ENCODE results near the gene FHL1. TPM values are rescaled to one million over a fixed set of nuclear protein-coding genes. Genes with fewer than 3 reads are reported as not detected.

The FHL1 gene
- total RNA-seq, 1 experiment from 2014 or later, result 51.8 TPM

DNA sequence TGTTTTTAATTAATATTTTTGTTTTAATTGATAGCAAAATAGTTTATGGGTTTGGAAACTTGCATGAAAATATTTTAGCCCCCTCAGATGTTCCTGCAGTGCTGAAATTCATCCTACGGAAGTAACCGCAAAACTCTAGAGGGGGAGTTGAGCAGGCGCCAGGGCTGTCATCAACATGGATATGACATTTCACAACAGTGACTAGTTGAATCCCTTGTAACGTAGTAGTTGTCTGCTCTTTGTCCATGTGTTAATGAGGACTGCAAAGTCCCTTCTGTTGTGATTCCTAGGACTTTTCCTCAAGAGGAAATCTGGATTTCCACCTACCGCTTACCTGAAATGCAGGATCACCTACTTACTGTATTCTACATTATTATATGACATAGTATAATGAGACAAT, 63.5 kb downstream of the FHL1 start:
- TF ChIP-seq EZH2phosphoT487 (IDR thresholded peaks at IDR 0.05; ENCODE audit: borderline replicate concordance, low read length) (no peak), EZH2 (IDR thresholded peaks at IDR 0.05; ENCODE audit: low read length, unreplicated experiment) (no peak)
- TF ChIP-seq, protein P1, sequence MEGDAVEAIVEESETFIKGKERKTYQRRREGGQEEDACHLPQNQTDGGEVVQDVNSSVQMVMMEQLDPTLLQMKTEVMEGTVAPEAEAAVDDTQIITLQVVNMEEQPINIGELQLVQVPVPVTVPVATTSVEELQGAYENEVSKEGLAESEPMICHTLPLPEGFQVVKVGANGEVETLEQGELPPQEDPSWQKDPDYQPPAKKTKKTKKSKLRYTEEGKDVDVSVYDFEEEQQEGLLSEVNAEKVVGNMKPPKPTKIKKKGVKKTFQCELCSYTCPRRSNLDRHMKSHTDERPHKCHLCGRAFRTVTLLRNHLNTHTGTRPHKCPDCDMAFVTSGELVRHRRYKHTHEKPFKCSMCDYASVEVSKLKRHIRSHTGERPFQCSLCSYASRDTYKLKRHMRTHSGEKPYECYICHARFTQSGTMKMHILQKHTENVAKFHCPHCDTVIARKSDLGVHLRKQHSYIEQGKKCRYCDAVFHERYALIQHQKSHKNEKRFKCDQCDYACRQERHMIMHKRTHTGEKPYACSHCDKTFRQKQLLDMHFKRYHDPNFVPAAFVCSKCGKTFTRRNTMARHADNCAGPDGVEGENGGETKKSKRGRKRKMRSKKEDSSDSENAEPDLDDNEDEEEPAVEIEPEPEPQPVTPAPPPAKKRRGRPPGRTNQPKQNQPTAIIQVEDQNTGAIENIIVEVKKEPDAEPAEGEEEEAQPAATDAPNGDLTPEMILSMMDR (conservative IDR thresholded peaks at IDR 0.05; ENCODE audit: low read depth, low read length), result no peak
- Histone ChIP-seq H3K9me3 (ENCODE audit: low read length) (no peaks in the 10 kb centered on the region), H3K9me2 (replicated peaks; ENCODE audit: low read length) (no peaks in the 10 kb centered on the region), H4K20me1 (ENCODE audit: low read length) (no peaks in the 10 kb centered on the region), H3K4me2 (ENCODE audit: low read length) (no peak overlapping the region), H3K79me2 (ENCODE audit: low read length) (no peaks in the 10 kb centered on the region), H3K9ac (ENCODE audit: low read length) (no peak overlapping the region), H3K27me3 (ENCODE audit: low read length) (no peaks in the 10 kb centered on the region), H3F3A (ENCODE audit: low read length, unreplicated experiment) (no peaks in the 10 kb centered on the region), H3K4me1 (ENCODE audit: insufficient read depth, low read length) (peaks cover 19% of the 10 kb centered on the region), H3K27ac (ENCODE audit: low read length) (no peak overlapping the region), H3K36me3 (ENCODE audit: low read depth, low read length) (no peaks in the 10 kb centered on the region), H2AFZ (ENCODE audit: low read length) (no peak overlapping the region), H3K4me3 (ENCODE audit: low read length) (no peak overlapping the region)
- ChIA-PET CTCF (no interaction called here), POLR2A (ENCODE audit: unreplicated experiment) (no interaction called here)
- intact Hi-C loops (cut with micrococcal nuclease), result loop anchor here (5.0 kb wide), 1 partner anchor 56 kb away; no protein-coding TSS in a partner anchor
- DNase-seq, result no peak
- BruUV-seq (replicated peaks), result TSS peak; percentile 37
- no peak for ATAC-seq

GRCh38 chrX:136211766-136212556, 64.6 kb downstream of the FHL1 start:
- H3K27ac ChIP-seq (ENCODE audit: low read length), result no peak overlapping the region
- no peak overlapping the region for H3K4me2 ChIP-seq (ENCODE audit: low read length)
- no peaks in the 10 kb centered on the region for H4K20me1 ChIP-seq (ENCODE audit: low read length)
- BruUV-seq (replicated peaks), result no TSS peak
- no peaks in the 10 kb centered on the region for H3K9me3 ChIP-seq (ENCODE audit: low read length)
- no peak overlapping the region for H3K4me3 ChIP-seq (ENCODE audit: low read length)
- no peak overlapping the region for H3K9ac ChIP-seq (ENCODE audit: low read length)
- no peaks in the 10 kb centered on the region for H3F3A ChIP-seq (ENCODE audit: low read length, unreplicated experiment)
- CTCF ChIA-PET, result no interaction called here
- intact Hi-C loops (cut with micrococcal nuclease), result loop anchor here (5.0 kb wide), 1 partner anchor 55 kb away; no protein-coding TSS in a partner anchor
- no peak for TF ChIP-seq EZH2phosphoT487 (IDR thresholded peaks at IDR 0.05; ENCODE audit: borderline replicate concordance, low read length)
- TF ChIP-seq, protein P1 (conservative IDR thresholded peaks at IDR 0.05; ENCODE audit: low read depth, low read length), result no peak
- no peak for TF ChIP-seq EZH2 (IDR thresholded peaks at IDR 0.05; ENCODE audit: low read length, unreplicated experiment)
- peaks cover 19% of the 10 kb centered on the region for H3K4me1 ChIP-seq (ENCODE audit: insufficient read depth, low read length)
- H3K27me3 ChIP-seq (ENCODE audit: low read length), result no peaks in the 10 kb centered on the region
- no peaks in the 10 kb centered on the region for H3K79me2 ChIP-seq (ENCODE audit: low read length)
- no peaks in the 10 kb centered on the region for H3K36me3 ChIP-seq (ENCODE audit: low read depth, low read length)
- no peak for DNase-seq
- H3K9me2 ChIP-seq (replicated peaks; ENCODE audit: low read length), result no peaks in the 10 kb centered on the region
- no peak overlapping the region for H2AFZ ChIP-seq (ENCODE audit: low read length)
- POLR2A ChIA-PET (ENCODE audit: unreplicated experiment), result no interaction called here
- ATAC-seq, result no peak

DNA sequence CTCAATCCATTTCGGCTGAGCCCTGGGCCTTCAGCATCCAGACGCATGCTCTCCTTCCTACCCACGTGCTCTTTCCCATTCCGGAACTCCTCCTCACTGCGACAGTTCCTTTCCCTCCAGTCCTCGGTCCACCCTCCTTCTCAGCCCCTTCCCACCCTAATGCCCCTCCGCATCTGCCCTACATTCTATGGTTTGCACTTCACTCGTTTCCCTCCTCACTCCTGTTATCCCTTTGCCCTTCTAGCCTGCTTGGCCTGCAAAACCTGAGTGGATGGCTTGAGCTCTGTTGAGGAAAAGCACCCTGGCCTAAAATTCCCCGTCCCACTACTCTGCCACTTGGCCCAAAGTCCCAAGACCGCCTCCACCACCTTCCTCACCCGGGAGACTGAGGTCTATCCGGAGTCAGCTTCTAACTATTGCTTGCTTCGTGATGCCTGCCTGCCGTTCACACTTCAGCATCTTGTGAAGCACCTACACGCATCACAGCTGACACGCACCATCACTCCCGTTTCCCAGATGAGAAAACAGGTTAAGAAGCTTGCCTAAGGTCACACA, 65.3 kb downstream of the FHL1 start:
- H3K4me3 ChIP-seq (ENCODE audit: low read length), result no peak overlapping the region
- no peak overlapping the region for H2AFZ ChIP-seq (ENCODE audit: low read length)

More for the DNA sequence above, 65.3 kb downstream of the FHL1 start:
- DNase-seq (no peak), ATAC-seq (no peak)
- Histone ChIP-seq H3K4me2 (ENCODE audit: low read length) (no peak overlapping the region), H3K9me2 (replicated peaks; ENCODE audit: low read length) (no peaks in the 10 kb centered on the region), H3K27me3 (ENCODE audit: low read length) (no peaks in the 10 kb centered on the region), H3F3A (ENCODE audit: low read length, unreplicated experiment) (no peaks in the 10 kb centered on the region), H3K4me1 (ENCODE audit: insufficient read depth, low read length) (peaks cover 19% of the 10 kb centered on the region), H3K79me2 (ENCODE audit: low read length) (no peaks in the 10 kb centered on the region), H4K20me1 (ENCODE audit: low read length) (no peaks in the 10 kb centered on the region), H3K9ac (ENCODE audit: low read length) (no peak overlapping the region), H3K9me3 (ENCODE audit: low read length) (no peaks in the 10 kb centered on the region), H3K36me3 (ENCODE audit: low read depth, low read length) (no peaks in the 10 kb centered on the region), H3K27ac (ENCODE audit: low read length) (no peak overlapping the region)
- ChIA-PET CTCF (no interaction called here), POLR2A (ENCODE audit: unreplicated experiment) (no interaction called here)
- TF ChIP-seq EZH2phosphoT487 (IDR thresholded peaks at IDR 0.05; ENCODE audit: borderline replicate concordance, low read length) (no peak), EZH2 (IDR thresholded peaks at IDR 0.05; ENCODE audit: low read length, unreplicated experiment) (no peak)
- TF ChIP-seq, protein P1 (conservative IDR thresholded peaks at IDR 0.05; ENCODE audit: low read depth, low read length), result no peak
- BruUV-seq (replicated peaks), result no TSS peak
- intact Hi-C loops (cut with micrococcal nuclease), result loop anchor here (5.0 kb wide), 1 partner anchor 55 kb away; no protein-coding TSS in a partner anchor

All from PC-3 (cell line).